Measurements from ENCODE around the gene ATXN10.
"Not testable (repeated sequence)": the region's sequence is repeated elsewhere in the genome, so short reads cannot be mapped to it uniquely, and the experiment has no call there.

The ATXN10 gene

DNA sequence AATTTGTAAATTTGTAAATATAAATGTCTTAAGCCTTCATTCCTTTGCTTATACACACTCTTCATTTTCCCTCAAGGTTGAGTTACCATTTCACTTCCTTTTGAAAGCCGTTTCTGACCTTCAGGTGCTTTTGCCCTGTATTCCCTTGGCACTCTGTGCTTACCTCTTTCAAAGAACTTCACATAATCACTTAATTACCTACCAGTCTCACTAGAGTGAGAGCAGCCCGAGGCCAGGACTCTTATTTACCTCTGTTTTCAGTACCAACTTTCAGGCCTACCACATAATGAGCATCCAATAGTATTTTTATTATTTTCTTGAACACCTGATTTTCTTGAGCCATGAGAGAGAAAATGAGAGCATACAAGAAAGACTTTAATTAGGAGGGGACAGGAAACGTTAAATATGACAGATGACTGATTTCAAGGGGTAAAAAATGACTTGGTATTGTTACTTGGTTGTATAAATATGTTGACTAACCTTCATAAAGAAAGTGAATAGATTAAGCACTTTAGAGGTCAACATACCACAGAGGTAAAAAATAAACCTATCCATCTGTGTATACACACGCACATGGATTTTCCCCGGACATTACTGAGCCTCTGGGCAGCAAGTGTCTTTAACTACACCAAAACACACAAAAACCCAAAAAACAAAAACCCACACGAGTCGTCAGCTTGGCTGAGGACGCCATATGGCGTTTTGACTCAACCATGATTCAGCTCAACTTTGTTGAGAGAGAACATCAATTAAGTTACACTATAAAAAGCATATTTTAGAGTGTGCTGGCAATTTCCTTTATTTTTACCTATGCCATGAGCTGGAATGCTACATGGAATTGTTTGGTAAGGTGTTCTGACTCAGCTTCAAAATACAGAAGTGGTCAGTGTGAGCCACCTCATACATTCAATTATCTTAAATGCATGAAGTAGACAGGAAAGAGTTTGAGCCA, 7.6 kb downstream of the ATXN10 start:
- no peak for DNase-seq (ENCODE audit: low read depth in 3 of 3)

GRCh38 chr22:45680932-45681700, 9.5 kb downstream of the ATXN10 start:
- DNase-seq (ENCODE audit: low read depth in 3 of 3), result no peak

- no peak for DNase-seq (ENCODE audit: low read depth in 3 of 3)
These were observed 10.4 kb downstream of the ATXN10 start for GRCh38 chr22:45682064-45682463.

DNA sequence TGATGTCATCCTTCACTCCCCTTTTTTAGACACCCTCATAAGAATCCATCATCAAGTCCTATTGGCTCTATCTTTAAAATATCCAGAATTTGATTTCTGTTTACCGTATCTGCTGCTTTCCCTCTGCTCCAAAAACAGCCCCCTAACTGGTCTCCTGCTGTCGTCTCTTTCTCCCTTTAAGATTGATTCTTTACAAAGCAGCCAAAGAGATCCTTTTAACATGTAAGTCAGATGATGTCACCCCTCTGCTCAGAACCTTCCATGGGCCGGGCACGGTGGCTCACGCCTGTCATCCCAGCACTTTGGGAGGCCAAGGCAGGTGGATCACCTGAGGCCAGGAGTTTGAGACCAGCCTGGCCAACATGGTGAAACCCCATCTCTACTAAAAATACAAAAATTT, 11.1 kb downstream of the ATXN10 start:
- not testable (repeated sequence) for DNase-seq (ENCODE audit: low read depth in 3 of 3)

GRCh38 chr22:45683248-45683647, 11.6 kb downstream of the ATXN10 start:
- no peak for DNase-seq (ENCODE audit: low read depth in 3 of 3)

DNA sequence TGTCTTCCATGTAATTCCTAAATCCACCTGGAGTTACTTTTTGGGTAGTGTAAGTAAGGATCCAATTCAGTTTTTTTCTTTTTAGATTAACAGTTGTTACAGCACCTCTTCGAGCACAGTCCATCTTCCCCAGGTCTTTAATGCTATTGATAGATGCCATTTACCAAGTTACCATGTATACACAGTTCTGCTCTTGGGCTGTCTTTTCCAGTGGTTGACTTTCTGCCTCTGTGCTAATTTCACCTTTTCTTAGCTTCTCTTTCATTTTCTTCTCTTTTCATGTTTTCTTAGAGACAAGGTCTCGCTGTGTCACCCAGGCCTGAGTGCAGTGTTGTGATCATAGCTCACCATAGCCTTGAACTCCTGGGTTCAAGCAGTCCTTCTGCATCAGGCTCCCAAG, 12.0 kb downstream of the ATXN10 start:
- no peak for DNase-seq (ENCODE audit: low read depth in 3 of 3)

GRCh38 chr22:45684169-45684568, 12.5 kb downstream of the ATXN10 start:
- no peak for DNase-seq (ENCODE audit: low read depth in 3 of 3)

DNA sequence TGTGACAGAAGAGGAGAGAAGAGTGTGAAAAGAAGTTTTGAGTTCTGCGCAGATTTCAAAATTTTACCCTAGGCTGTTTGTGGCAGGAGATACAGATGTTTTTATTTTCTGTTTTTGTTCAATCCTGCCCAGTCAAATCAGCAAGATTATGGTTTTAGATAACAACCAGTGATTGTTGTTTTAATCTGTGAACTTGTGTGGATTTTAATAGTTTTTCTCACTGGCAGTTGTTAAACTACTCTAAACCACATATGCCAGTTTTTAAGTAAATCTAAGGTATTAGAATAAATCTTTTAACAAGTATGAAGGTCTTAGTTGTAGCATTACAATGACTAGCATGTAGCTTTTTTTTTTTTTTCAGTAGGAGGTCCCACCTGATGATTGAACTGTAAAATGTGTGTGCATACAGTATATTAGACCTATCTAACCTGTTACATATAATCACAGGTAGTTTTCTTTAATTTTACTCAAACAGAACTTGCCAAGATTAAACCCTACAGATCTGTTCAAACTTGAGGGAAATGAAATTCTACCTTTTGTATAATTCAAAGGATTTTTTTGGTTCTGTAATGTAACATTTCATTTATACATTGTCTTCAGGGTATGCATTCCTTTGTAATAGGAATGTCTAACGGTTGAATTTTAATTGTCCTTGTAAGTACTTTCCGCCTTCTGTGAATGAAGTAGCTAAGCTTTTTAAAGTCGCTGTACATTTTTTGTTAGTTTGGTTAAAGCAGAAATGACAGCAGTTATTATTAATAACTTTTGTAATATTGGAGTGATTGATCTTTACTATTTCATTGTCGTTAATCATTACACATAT, 13.3 kb downstream of the ATXN10 start:
- DNase-seq (ENCODE audit: low read depth in 3 of 3), result no peak

DNA sequence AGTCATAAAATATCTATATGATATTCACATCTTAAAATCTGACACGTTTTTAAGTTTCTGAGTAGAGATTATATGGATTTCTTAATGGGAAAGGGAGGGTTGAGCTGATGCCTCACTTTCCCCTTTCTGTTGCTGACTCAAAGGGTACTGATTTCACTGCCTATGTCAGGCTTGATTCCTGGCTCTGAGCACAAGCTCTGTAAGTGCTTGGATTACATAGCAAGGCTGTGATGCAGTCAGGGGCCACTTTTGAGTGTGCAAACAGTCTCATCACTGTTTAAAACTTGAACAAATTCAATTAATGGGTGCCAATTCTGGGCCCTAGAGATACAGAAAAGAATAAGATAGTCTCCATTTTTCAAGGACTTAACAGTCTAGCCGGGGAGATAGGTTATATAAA, 14.4 kb downstream of the ATXN10 start:
- no peak for DNase-seq (ENCODE audit: low read depth in 3 of 3)

DNA sequence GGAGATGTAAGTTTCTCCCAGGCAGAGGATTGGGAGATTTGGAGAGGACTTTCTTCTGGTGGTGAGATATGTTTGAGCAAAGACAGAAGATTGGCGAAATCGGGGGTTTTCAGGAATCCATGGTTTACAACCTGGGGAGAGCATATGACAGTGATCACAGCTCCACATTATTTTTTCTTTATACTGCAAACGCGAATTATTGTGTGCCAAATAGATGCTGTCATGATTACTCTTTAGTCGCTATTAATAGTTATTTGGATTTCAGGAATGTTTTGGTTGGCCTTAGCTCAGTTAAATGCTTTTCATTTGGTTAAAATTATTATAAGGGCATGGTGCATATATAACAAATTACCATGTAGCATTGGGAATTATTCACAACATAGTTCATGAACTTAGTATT, 15.2 kb downstream of the ATXN10 start:
- DNase-seq (ENCODE audit: low read depth in 3 of 3), result no peak

- no peak for DNase-seq (ENCODE audit: low read depth in 3 of 3)
These were observed 17.0 kb downstream of the ATXN10 start for GRCh38 chr22:45688600-45689080.

DNA sequence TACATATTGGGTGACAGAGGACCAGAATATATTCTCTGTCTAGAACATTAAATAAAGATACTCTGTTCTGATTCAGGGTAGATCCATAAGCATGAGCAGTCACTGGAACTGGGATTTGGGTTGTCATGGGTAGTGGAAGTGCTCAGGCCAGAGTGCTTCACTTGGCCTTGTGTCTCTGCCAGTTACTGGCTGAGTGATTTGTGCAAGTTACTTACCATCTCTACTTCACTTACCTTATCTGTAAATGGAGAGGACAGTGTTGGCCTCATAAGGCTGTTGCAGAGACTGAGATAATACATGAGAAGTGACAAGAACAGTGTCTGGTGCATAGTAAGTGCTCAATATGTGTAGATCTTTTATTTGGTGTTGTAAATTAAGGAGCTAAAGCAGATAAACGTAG, 17.6 kb downstream of the ATXN10 start:
- no peak for DNase-seq (ENCODE audit: low read depth in 3 of 3)

- no peak for DNase-seq (ENCODE audit: low read depth in 3 of 3)
These were observed 18.4 kb downstream of the ATXN10 start for GRCh38 chr22:45690008-45690407.

GRCh38 chr22:45692549-45692948, 20.9 kb downstream of the ATXN10 start:
- no peak for DNase-seq (ENCODE audit: low read depth in 3 of 3)

DNA sequence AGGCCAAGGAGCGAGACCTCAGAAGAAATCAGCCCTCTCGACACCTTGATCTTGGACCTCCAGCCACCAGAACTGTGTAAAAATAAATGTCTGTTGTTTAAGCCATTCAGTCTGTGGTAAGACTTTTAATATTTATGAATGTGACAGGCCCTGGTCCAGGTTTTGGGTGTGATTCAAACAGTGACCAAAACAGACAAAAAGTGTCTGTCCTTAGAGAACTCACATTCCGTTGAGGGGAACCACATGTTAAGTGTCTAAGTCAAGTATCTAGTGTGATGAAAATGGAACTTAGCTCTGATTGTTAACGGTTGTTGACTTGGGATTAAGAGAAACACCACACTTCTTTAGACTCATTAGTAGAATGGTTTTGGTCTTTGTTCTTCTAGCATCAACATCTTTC, 22.2 kb downstream of the ATXN10 start:
- no peak for DNase-seq (ENCODE audit: low read depth in 3 of 3)

GRCh38 chr22:45696227-45696626, 24.6 kb downstream of the ATXN10 start:
- no peak for DNase-seq (ENCODE audit: low read depth in 3 of 3)

- no peak for DNase-seq (ENCODE audit: low read depth in 3 of 3)
These were observed 26.5 kb downstream of the ATXN10 start for GRCh38 chr22:45698094-45698493.

GRCh38 chr22:45702981-45703380, 31.3 kb downstream of the ATXN10 start:
- DNase-seq (ENCODE audit: low read depth in 3 of 3), result no peak

GRCh38 chr22:45703758-45704157, 32.1 kb downstream of the ATXN10 start:
- no peak for DNase-seq (ENCODE audit: low read depth in 3 of 3)

- DNase-seq (ENCODE audit: low read depth in 3 of 3), result no peak
These were observed 33.0 kb downstream of the ATXN10 start for GRCh38 chr22:45704648-45705047.

DNA sequence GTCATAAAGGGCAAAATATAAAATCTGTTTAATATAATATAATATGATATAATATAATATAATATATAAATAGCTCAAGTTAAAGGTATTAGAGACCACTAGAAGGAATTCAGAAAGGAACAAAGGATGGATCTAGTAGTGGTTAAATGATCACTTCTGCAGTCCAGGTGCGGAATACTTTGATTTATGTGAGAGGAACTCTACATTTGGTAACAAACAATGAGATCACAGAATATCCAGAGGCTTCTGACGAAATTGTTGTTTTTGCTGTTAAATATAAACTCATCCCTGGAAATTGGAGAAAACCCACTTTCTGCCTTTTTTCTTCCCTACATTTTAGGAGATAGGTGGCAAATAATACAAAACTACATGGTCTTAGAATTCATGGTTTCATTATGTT, 36.0 kb downstream of the ATXN10 start:
- DNase-seq (ENCODE audit: low read depth in 3 of 3), result no peak

DNA sequence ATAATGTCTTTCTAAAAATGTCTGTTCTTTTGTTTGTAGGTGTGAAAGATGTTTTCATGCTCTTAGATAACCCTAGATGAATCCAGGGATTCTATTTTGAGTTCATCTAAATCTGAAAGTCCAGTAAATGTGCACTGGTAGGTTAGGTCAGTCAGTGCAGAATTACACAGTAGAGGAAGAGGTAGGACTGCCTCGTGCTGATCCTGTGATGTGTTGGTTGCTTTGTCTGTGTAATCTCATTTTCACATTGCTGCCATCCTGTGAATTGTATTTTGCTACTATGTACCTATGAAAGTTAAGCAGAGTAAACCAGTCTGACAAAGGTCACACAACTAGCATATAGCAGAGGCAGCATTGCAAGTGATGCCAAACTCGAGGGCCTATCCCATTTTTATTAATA, 36.5 kb downstream of the ATXN10 start:
- no peak for DNase-seq (ENCODE audit: low read depth in 3 of 3)
